GM23338 (cell line): ENCODE measurements around the gene RAD50.

ENCODE experiments used
- EZH2 ChIP-seq: fragments of 200-600 bp; sonication (generic); IDR thresholded peaks from one replicate; pipeline ENCODE4 v1.8.0; 2017; ENCODE audit warnings: antibody characterized with exemption, mild to moderate bottlenecking, low read depth; ENCODE audit not compliant: unreplicated experiment
- POLR2AphosphoS5 ChIP-seq: IDR thresholded peaks from 2 replicates; pipeline ENCODE4 v1.6.1; 2016; ENCODE audit warnings: antibody characterized with exemption, low read depth
- TF ChIP-seq, protein P1 (sequence below), 2 experiments: fragments of 200-600 bp in 1 of 2; sonication (generic) in 1 of 2; conservative IDR thresholded peaks; 2 replicates each; pipeline versions ENCODE4 v1.5.1 to v1.6.1; 2016 to 2017; ENCODE audit warnings: antibody characterized with exemption in 2 of 2, low read depth in 2 of 2, mild to moderate bottlenecking in 2 of 2, moderate library complexity in 1 of 2
- TF ChIP-seq, protein P2 (sequence below): IDR thresholded peaks from one replicate; pipeline ENCODE4 v1.6.1; 2018; ENCODE audit warnings: antibody characterized with exemption; ENCODE audit not compliant: unreplicated experiment

DNA sequence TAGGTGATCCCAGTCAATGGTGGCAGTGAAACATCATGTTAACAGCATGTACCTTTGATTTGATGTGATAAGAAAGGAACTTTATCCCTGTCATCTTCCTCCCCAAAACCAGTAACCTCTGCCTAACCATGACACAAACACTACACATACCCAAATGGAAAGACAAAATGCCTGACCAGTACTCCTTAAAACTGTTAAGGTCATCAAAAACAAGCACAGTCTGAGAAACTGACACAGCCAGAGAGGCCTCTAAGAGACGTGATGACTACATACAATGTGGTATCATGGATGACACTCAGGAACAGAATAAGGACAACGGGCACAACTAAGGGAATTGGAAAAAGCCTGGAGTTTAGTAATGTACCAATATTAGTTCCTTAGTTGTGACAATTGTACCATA, 9.5 kb upstream of the RAD50 start:
- TF ChIP-seq, protein P1, sequence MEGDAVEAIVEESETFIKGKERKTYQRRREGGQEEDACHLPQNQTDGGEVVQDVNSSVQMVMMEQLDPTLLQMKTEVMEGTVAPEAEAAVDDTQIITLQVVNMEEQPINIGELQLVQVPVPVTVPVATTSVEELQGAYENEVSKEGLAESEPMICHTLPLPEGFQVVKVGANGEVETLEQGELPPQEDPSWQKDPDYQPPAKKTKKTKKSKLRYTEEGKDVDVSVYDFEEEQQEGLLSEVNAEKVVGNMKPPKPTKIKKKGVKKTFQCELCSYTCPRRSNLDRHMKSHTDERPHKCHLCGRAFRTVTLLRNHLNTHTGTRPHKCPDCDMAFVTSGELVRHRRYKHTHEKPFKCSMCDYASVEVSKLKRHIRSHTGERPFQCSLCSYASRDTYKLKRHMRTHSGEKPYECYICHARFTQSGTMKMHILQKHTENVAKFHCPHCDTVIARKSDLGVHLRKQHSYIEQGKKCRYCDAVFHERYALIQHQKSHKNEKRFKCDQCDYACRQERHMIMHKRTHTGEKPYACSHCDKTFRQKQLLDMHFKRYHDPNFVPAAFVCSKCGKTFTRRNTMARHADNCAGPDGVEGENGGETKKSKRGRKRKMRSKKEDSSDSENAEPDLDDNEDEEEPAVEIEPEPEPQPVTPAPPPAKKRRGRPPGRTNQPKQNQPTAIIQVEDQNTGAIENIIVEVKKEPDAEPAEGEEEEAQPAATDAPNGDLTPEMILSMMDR (conservative IDR thresholded peaks at IDR 0.05; ENCODE audit: low read depth in 2 of 2): no peak
- TF ChIP-seq, protein P2, sequence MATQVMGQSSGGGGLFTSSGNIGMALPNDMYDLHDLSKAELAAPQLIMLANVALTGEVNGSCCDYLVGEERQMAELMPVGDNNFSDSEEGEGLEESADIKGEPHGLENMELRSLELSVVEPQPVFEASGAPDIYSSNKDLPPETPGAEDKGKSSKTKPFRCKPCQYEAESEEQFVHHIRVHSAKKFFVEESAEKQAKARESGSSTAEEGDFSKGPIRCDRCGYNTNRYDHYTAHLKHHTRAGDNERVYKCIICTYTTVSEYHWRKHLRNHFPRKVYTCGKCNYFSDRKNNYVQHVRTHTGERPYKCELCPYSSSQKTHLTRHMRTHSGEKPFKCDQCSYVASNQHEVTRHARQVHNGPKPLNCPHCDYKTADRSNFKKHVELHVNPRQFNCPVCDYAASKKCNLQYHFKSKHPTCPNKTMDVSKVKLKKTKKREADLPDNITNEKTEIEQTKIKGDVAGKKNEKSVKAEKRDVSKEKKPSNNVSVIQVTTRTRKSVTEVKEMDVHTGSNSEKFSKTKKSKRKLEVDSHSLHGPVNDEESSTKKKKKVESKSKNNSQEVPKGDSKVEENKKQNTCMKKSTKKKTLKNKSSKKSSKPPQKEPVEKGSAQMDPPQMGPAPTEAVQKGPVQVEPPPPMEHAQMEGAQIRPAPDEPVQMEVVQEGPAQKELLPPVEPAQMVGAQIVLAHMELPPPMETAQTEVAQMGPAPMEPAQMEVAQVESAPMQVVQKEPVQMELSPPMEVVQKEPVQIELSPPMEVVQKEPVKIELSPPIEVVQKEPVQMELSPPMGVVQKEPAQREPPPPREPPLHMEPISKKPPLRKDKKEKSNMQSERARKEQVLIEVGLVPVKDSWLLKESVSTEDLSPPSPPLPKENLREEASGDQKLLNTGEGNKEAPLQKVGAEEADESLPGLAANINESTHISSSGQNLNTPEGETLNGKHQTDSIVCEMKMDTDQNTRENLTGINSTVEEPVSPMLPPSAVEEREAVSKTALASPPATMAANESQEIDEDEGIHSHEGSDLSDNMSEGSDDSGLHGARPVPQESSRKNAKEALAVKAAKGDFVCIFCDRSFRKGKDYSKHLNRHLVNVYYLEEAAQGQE: no peak
- TF ChIP-seq EZH2: no peak
- TF ChIP-seq POLR2AphosphoS5: no peak
